HEK293T (cell line): ENCODE data around the gene NUDT5.

ENCODE experiments used
- BHLHE40 ChIP-seq: fragments of 450-650 bp; IDR thresholded peaks from 2 replicates; pipeline ENCODE4 v1.6.1; 2016; ENCODE audit warnings: mild to moderate bottlenecking, moderate library complexity, borderline replicate concordance
- FOXA1 ChIP-seq: fragments of 450-650 bp; IDR thresholded peaks from 2 replicates; pipeline ENCODE4 v1.6.1; 2016; ENCODE audit warnings: mild to moderate bottlenecking
- FOXK2 ChIP-seq: fragments of 450-650 bp; IDR thresholded peaks from 2 replicates; pipeline ENCODE4 v1.6.1; 2016; ENCODE audit warnings: mild to moderate bottlenecking
- FOXM1 ChIP-seq: fragments of 450-650 bp; IDR thresholded peaks from 2 replicates; pipeline ENCODE4 v1.6.1; 2017; ENCODE audit warnings: mild to moderate bottlenecking, borderline replicate concordance
- SUZ12 ChIP-seq: fragments of 450-650 bp; IDR thresholded peaks from 2 replicates; pipeline ENCODE4 v1.6.1; 2016; ENCODE audit warnings: mild to moderate bottlenecking
- ZNF384 ChIP-seq: fragments of 450-650 bp; IDR thresholded peaks from 2 replicates; pipeline ENCODE4 v1.6.1; 2016
- TF ChIP-seq, protein P1 (sequence below): fragments of 450-650 bp; IDR thresholded peaks from 2 replicates; pipeline ENCODE4 v1.6.1; 2016

DNA sequence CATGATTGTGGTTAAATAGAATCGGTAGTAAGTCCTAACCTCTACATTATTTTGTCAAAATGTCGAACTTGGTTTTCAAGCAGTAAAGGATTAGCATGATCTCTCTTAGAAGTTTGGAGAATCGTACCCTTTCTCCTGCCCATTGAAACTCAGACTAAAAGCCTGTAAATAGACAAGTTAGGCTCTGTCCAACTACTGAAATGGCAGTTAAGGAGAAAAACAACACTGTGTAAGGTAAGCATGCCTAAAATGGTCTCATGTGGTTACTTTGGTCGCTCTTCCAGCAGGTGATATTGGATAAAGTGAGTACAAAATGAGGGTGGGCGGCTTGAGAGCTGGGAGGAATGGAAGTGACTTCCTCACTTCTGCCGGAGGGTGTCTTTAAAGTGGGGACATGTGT lies 41.2 kb downstream of the NUDT5 start:
- TF ChIP-seq FOXK2 (no peak), SUZ12 (no peak), BHLHE40 (no peak), FOXM1 (no peak), FOXA1 (no peak), ZNF384 (no peak)
- TF ChIP-seq, protein P1, sequence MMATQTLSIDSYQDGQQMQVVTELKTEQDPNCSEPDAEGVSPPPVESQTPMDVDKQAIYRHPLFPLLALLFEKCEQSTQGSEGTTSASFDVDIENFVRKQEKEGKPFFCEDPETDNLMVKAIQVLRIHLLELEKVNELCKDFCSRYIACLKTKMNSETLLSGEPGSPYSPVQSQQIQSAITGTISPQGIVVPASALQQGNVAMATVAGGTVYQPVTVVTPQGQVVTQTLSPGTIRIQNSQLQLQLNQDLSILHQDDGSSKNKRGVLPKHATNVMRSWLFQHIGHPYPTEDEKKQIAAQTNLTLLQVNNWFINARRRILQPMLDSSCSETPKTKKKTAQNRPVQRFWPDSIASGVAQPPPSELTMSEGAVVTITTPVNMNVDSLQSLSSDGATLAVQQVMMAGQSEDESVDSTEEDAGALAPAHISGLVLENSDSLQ = no peak
